ENCODE measurements around the gene ENPP3.

- no peak for TF ChIP-seq NRF1 (IDR thresholded peaks at IDR 0.05; ENCODE audit: low read depth, low read length)
- no peak for TF ChIP-seq SMC3 (IDR thresholded peaks at IDR 0.05; ENCODE audit: low read depth, low read length)
- no peak for TF ChIP-seq USF2 (IDR thresholded peaks at IDR 0.05; ENCODE audit: borderline replicate concordance, low read depth, low read length)
- no peak for TF ChIP-seq REST (IDR thresholded peaks at IDR 0.05; ENCODE audit: low read depth, low read length)
- TF ChIP-seq RAD21 (IDR thresholded peaks at IDR 0.05; ENCODE audit: low read length): no peak
- TF ChIP-seq CTCF (IDR thresholded peaks at IDR 0.05): no peak
- TF ChIP-seq TCF12 (IDR thresholded peaks at IDR 0.05): no peak
- TF ChIP-seq EP300 (IDR thresholded peaks at IDR 0.05; ENCODE audit: borderline replicate concordance in 1 of 2, low read depth in 1 of 2, low read length in 1 of 2): no peak
- no peak for TF ChIP-seq EZH2phosphoT487 (IDR thresholded peaks at IDR 0.05; ENCODE audit: borderline replicate concordance, low read depth)
- no peak for TF ChIP-seq FOSL2 (IDR thresholded peaks at IDR 0.05; ENCODE audit: borderline replicate concordance, low read depth)
- no peak for TF ChIP-seq POLR2AphosphoS5 (IDR thresholded peaks at IDR 0.05; ENCODE audit: low read depth, low read length)
- no peak for TF ChIP-seq YY1 (IDR thresholded peaks at IDR 0.05; ENCODE audit: low read depth)
These were observed 147.5 kb downstream of the ENPP3 start for GRCh38 chr6:131784561-131784960.
